Omental fat pad (tissue), 4 donors: ENCODE measurements around the gene ASAP3. TPM values are rescaled to one million over a fixed set of nuclear protein-coding genes. Genes with fewer than 3 reads are reported as not detected.

Source experiments
- ATAC-seq: fragments of 150-250 bp; one replicate; pipeline ENCODE4 v1.9.1; 2016; ENCODE audit warnings: mild to moderate bottlenecking, moderate library complexity; ENCODE audit not compliant: low FRiP score
- DNase-seq: peaks from one replicate; pipeline ENCODE4 v3.0.0-alpha.2; 2019; ENCODE audit warnings: low spot score
- CTCF ChIP-seq, 3 donors: fragments of 450-650 bp; IDR thresholded peaks; one replicate each; pipeline ENCODE4 v1.5.1; 2016 to 2017; ENCODE audit warnings: antibody characterized with exemption in 3 of 3, mild to moderate bottlenecking in 3 of 3, moderate library complexity in 2 of 3
- total RNA-seq, 4 donors: library from RNA; depleted of rRNA; stranded (reverse); fragments of >200 nt; gene quantifications; one replicate each; pipeline ENCODE4 v1.1.0, GENCODE V29; 2016

ASAP3 gene
- total RNA-seq, 4 donors from 2014 or later: 30.6 to 71.7 (median 36.7) TPM

- no peak for TF ChIP-seq CTCF (IDR thresholded peaks at IDR 0.05)
- ATAC-seq (no peak), DNase-seq (no peak)
Measured at GRCh38 chr1:23449958-23450357, 34.0 kb downstream of the ASAP3 start.

DNA sequence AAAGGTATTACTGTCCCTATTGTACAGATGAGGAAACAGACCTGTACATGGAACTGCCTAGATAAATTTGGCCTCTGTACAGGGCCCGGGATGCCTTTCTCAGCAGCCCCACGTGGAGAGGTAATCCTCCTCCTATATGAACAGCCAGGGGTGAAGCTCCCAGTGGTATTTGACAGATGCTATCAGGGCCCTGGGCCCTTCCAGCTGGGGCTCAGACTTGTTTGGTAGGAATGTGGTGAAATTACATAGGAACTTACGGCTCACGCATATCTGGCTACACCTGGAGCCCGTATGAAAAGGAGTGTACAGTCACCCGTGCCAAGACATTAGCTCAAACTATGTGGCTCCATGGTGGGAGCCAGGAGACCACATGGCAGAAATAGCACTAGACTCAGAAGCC is 34.7 kb downstream of the ASAP3 start:
- no peak for ATAC-seq
- DNase-seq: no peak
- TF ChIP-seq CTCF (IDR thresholded peaks at IDR 0.05): no peak

GRCh38 chr1:23448846-23449245 is 35.1 kb downstream of the ASAP3 start:
- TF ChIP-seq CTCF (IDR thresholded peaks at IDR 0.05): no peak
- ATAC-seq (no peak), DNase-seq (no peak)

GRCh38 chr1:23446661-23447310 is 37.2 kb downstream of the ASAP3 start:
- no peak for TF ChIP-seq CTCF (IDR thresholded peaks at IDR 0.05)
- no peak for ATAC-seq
- no peak for DNase-seq

- no peak for TF ChIP-seq CTCF (IDR thresholded peaks at IDR 0.05)
- DNase-seq (no peak), ATAC-seq (peak; percentile 10)
Measured at GRCh38 chr1:23444596-23445390, 39.2 kb downstream of the ASAP3 start.

DNA sequence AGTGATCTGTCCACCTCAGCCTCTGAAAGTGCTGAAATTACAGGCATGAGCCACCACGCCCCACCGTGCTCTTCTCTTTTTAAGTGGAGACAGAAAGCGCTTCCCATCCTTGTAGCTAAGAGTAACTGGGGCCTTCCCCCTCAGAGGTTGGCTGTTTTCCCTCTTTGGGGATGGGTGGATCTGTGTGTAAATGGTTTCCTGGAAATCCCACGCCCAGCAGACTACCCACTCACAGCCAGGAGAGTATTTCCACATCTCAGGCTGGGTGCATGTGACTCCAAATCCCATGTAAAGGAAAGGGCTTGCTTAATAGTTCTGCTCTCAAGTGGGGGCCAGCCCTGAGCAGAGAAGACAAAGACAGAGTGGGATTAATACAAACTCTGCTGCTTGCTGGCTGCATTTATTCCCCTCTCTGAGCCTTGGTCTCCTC is 39.9 kb downstream of the ASAP3 start:
- ATAC-seq (peak; percentile 95), DNase-seq (peak; percentile 68)
- no peak for TF ChIP-seq CTCF (IDR thresholded peaks at IDR 0.05)

- ATAC-seq (no peak), DNase-seq (no peak)
Measured at GRCh38 chr1:23442751-23443150, 41.2 kb downstream of the ASAP3 start.

More at GRCh38 chr1:23442751-23443150, 41.2 kb downstream of the ASAP3 start:
- no peak for TF ChIP-seq CTCF (IDR thresholded peaks at IDR 0.05)
